HG02970 (cell line): Measurements from ENCODE around the gene RXRA.

Experiments used
- ATAC-seq: cut with Tn5 transposase; IDR thresholded peaks from one replicate; pipeline ENCODE4 v1.9.1; 2021; ENCODE audit warnings: mild to moderate bottlenecking, moderate library complexity, moderate number of reproducible peaks; ENCODE audit not compliant: unreplicated experiment, low FRiP score

RXRA gene

DNA sequence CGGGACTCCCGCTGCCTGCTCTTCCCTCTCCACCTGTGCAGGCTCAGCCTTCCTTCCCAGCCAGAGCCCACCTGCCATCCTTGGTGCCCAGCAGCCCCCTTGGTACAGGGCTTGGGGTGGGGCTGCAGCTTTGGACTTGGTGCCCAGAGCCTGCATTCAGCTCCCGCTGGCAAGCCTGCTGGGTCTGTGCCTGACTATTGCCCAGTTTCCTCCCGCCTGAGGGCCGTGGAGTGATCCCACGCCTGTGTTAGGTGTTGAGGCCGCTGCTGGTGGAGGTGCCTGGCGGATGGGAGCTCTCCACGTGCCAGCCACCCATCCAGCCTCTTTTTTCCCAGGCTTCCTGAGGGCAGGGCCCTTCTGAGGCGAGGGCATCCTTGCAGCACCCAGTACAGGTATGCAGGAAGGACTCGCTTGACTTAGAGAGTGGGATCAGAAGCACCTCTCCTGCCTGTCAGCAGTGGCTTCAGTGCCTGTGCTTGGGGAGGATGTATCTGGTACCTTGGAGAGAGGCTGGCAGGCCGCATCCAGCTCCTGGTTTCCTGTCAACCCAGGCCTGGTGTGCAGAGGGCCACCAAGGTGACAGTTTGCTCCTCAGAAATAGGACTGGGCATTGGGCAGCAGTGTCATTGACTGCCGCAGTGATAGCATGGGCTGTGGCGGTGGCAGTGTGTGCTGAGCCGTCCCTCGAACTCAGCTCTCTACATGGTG, 7.8 kb downstream of the RXRA start:
- ATAC-seq: no peak

DNA sequence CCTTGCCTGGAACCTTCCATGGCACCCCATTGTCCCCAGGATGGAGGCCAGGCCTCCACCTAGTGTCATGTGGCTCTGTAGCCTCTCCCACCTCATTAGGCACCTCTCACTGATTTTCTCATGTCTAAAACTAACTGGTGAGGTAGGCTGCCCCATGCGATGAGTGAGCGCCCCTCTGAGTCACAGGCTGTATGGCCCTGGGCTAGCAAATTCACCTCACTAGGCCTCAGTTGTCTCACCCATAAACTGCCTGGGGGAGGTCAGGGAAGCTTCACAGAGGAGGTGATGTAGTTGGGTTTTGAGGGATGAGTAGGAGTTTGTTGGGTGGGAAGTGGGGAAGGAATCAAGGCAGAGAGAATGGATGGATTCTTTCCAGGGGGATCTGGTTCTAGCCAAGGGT, 8.8 kb downstream of the RXRA start:
- no peak for ATAC-seq

DNA sequence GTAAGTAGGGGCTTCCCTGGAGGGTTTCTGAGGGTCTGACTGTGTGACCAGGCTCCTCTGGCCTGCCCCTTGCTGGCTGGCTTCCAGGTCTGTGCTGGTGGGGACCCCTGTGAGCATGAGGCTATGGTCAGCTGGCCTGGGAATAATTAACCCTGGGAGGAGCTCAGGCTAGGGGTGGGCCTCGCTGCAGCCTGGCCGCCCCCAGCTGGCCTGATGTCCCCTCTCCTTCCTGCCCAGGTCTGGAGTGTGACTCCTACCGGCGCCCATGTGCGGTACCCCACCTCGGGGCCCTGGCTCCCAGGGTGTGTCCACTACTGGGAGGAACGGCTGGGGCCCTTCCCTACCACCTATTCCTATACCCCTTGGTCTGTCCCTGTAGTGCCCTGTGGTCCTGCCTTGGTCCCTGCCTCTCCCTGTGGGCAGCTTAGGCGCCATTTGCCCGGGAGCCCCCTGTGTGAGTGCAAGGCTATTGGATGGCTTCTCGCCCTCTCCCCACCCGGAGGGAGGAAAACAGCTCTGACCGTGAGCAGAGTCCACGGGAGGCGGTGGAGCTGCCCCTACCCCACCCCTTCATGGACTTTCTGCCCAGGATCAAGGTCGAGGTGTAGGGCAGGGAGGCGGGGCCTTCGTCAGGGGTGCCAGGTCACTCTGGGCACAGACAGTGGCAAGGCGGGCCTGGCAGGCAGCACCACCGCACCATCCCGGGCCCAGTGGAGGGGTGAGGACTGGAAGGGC, 9.4 kb downstream of the RXRA start:
- ATAC-seq: no peak

DNA sequence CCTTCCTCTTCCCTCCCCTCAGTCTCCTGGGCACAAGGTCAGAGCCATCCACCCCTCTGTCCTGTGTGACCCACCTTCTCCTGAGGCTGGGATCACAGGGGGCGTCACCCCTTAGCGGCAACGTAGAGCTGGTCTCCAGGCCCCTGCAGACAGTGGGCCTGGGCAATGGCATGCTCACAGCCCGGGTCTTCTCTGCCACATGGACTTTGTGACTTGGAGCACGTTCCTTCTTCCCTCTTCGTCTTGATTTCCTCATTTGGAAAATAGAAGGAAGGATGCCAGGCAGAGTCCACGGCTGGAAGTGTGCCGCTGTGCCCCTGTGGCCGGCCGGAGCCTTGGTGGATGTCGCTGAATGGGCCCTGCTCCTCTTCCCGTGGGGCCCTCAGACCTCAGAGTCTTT, 10.0 kb downstream of the RXRA start:
- ATAC-seq: no peak

DNA sequence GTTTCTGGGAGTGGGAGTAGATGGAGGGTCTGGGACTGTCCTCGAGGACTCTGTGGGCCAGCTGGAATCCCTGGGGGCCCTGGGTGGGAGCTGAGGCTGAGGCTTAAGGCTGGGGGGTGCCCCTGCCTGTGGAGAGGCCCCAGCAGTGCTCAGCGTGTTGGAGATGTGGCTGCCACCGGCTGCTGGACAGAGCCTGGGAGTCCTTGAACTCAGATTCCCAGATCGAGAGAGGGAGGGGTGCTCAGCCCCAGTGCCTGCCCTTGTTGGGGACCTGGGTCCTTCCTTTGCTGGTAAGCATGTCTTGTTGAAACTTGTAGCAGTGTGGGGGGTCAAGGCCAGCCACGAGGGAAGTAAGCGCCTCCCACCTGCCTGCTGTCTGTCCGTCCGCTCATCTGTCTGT, 10.7 kb downstream of the RXRA start:
- ATAC-seq: no peak

DNA sequence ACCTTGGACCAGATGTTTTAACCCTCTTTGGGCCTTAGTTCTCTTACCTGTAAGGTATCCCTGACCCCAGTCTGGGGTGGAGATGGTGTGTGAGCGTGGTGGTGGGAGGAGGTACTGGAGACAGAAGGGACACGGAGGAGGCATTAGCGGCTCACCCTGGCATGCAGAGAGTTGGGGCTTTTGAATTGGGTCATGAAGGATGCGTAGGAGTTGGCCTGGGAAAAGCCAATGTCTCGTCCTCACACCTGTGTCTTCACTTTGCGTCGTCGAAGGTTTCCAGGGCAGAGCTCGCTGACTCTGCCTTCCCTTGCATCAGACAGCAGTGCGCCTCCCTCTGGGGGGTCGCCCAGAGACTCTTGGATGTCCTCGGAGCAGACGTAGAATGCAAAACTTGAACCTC, 11.2 kb downstream of the RXRA start:
- no peak for ATAC-seq

DNA sequence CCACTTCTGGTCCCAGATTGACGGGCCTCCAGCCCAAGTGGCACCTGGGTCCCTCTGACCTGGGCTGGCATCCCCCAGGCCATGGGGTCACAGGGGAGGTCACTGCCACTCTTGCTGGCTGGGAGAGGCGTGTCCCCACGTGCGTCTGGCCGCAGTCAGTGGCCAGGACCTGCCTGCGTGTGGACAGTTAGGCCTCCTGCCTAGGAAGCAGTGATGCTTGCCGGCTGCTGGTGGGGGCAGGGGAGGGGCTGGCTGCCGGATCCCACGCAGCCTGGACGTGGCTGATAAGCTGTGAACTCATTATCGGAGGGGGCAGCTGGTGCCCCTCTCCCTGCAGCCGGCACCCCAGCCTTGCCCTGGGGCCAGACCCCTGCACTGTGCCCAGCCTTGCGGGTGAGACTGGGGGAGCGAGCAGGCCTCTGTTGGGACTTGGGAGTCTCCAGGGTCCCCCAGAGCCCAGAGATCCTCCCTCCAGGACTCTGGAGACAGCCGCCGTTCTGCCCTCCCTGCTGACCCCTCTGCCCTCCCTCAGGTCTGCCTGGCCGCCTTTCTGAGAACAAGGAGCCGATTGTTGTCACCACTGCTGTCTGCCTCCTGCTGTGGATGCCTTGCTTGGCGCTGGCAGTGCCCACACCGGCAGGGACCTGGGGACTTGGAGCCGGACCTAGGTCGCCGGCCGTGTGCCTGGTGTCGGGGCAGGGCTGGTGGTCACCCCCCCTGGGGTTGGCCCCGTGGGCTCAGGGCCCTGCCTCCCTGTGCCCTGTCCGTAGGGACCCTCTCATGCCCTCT, 12.3 kb downstream of the RXRA start:
- ATAC-seq: no peak

DNA sequence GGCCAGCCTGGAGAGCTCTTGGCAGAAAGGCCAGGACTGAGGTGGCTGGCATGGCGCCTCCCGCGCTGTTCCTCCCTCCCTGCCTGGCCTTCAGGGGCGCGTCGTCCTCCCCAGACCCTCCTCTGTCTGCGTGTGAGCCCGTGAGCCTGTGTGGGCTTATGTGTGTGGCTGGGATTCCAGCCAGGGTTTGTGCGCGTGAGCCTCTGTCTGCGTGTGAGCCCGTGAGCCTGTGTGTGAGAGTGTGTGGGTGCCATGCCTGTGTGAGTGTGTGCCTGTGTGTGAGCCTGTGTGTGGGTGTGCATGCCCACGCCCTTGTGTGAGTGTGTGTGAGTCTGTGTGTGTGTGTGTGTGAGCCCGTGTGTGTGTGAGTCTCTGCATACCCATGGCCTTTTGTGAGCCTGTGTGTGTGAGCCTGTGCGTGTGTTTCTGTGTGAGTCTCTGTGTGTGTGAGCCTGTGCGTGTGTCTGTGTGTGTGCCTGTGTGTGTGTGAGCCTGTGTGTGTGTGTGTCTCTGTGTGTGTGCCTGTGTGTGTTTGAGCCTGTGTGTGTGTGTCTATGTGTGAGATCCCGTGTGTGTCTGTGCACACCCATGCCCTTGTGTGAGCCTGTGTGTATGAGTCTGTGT, 13.0 kb downstream of the RXRA start:
- no peak for ATAC-seq

DNA sequence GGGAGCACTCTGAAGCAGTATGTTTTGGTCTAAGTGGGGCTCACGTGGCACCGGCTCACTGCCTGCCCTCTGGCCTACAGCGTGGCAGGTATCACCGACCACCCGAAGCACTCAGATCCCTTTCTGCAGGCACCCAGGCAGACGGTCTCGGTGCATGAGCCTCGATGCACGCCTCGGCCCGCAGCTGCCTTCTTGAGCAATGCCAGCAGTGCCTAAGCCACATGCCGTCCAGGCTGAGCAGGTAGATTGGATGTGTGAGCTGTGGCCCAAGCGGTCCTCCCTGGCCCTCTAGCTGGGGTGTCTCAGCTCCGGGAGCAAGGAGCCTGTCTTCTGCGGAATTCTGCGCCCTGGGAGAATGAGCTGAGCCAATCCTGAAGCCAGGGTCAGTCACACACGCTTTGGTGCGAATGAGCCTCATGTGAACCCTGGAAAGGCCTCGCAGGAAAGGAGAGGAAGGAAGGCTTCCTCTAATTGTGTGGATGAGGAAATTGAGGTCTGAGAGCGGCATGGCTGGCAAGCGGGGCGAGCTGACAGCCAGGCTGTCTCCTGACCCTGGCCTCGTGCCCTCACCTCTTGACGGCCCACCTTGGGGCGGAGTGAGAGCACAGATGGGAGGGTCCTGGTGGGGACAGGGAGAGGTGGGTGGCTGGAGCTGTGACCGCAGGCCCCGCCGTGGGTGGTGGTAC, 14.4 kb downstream of the RXRA start:
- no peak for ATAC-seq

DNA sequence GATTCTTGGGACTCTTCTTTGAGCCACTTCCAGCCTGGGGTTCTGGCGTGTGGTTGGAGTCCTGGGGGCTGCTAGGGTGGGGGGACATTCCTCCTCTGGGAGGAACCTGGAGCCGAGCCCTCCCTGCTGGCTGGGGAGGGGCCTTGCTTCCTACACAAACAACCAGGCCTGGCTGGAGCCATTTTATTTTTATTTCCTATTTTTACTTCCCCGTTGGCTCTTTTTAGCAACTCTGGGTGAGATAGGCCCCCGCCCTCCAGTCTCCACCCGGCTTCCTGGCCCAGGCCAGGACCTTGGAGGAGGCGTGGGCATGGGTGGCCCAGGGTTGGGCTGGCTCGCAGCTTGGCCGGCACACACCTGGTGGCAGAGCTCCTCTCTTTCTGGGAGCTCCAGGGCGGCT, 15.1 kb downstream of the RXRA start:
- ATAC-seq: no peak

DNA sequence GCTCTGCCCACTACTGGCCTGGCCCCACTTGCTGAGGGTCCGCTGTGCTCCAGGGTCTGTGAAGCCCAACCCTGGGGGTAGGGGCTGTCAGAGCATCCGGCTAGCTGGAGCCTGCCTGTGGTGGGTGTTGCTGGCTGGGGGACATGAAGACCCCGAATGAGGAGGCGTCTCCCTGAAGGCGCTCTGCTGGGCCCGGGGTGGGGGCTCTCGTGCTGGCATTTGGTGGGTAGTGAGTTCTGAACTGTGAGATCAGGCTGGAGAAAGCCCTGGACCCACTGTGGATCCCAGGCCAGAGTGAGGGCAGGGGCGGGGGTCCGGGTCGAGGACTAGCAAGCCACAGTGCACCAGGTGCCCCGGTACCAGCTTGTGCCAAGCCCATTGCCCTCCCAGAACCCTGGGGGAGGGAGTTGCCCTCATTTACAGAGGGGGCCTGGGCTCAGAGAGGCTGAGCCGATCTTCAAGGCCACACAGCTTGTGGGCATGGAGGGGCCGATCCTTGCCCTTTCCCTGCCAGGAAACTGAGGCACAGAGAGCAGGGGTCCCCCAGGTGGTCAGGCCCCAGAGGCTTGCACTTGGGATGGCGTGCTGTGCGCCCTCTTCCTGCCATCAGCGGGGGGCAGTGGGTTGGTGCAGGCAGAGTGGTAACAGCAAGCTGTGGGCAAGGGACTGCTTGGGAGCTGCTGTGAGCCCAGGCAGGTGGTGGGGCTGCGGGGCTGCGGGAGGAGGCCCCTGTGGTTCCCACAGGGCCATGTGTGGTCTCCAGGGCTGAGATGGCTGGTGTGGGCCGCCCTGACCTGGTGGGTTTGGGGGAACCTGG, 15.9 kb downstream of the RXRA start:
- no peak for ATAC-seq

DNA sequence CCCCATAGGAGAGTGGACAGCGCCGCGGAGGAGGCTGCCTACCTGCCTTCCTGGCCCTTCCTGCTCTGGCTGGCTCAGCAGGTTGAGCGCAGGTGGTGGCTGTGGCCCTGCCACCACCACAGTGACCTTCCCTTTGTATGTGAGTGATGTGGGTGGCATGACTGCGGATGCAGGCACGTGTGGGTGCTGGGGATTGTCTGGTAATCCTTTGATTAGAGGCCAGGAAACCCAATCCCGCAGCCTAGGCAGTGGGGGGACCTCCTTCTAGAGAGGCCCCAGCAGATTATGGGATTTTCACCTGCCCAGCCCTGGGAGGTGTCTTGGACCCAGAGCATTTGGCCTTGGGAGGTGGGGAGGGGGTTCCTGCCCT, 16.5 kb downstream of the RXRA start:
- ATAC-seq: no peak

DNA sequence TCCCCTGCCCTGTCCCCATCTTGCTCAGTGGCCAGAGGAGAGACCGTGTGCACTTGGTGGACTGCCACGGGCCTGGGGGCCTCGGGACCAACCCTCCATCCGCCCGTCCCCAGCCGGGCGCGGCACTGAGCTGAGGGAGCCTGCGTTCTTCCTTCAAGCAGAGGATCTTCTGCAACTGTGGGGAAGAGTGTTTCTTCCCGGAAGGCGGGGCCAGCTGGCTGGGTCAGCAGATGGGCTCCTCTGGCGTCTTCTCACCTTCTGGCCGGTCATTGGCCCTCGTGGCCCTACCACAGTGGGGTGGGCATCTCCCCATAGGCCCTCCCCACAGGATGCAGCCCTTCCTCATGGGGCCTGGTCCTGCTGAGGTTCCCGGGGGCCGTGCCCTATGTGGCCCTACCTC, 17.4 kb downstream of the RXRA start:
- no peak for ATAC-seq

DNA sequence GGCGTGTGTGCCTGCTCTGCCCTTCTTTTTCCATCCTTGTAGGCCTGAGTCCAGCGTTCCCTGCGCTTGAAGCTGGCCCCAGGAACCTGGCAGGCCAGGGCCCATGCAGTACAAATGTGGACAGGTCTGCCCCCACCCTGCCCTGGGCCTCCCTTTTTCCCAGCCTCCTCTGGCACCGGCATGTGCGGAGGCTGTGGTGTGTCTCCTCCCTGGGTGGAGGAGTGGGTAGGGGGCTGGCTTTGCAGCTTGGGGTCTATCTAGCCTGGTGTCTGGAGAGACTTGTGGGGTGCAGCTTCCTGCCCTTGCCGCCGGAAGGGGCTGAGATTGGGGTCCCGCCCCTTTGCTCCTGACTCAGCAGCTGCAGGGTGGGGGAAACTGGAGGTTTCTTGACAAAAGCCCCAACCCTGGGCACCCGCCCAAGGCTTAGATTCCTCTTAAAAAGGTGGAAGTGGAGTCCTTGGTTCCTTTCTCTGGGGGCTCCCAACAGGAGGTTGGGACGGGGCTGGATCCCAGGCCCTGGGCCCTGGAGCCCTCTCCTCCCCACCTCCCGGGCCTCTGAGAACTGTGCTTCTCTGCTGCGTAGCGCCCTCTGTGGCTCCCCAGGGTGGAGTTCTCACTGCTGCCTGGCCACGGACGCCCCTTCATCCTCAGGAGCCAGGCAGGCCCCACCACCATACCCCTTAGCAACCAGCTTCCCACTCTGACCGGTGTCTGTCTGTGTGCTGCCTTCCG, 18.0 kb downstream of the RXRA start:
- ATAC-seq: no peak

DNA sequence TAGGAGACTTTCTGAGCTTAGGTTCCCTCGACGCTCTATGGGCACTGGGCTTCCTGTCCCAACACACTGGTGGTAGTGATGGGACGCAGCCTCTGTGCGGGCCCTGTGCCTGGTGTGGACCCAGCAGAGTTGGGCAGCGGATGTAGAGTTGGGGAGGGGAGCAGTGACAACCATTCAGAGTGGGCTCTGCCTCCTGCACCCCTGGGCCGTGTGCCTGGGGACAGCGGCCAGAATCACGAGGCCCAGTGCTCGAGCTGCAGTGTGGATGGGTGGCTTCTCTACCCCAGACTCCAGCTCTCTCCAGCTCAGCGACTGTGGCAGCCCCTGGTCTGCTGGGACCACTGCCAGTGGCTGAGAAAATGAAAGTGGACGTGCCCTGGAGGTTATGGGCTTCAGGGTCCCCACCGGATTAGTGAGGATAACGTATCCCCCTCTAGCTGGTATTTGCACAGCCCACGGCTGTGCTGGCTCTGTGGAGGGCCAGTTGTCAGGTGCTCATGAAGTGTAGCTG, 18.6 kb downstream of the RXRA start:
- ATAC-seq: no peak

DNA sequence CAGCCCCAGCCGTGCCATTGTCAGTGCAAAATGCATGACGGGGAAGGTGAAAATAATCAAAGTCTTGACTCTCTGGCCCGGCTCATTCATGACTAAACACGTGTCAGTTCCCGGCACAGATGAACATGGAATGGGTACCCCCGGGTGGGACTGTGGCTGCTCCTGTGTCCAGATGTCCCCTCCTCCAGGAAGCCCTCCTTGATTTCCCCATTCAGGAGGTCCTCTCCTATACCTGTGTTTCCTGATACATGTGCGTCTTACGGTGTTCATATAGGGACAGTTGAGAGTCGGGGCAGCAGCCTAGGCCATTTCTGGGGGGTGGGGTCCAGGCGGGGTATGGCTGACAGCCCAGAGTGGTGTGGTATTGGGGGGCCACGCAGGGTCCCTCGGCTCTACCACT, 19.5 kb downstream of the RXRA start:
- no peak for ATAC-seq

DNA sequence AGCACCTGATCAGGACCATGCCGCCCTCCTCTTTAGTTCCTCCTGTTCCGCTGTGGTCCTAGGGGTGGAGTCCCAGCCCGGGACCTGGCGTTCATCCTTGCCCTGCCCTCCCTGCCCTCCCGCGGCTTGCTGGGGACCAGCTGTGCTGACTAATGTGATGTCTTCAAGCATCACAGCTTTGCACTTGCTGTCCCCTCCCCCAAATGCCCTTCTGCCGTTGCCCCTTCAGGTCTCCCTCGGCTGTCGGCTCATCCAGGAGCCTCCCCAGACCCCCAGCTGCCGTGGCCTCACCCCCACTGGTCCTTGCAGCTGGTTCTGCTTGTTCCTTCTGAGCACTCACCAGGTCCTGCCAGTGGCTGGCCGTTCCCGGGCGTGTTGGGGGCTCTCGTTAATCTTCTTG, 19.9 kb downstream of the RXRA start:
- ATAC-seq: no peak

DNA sequence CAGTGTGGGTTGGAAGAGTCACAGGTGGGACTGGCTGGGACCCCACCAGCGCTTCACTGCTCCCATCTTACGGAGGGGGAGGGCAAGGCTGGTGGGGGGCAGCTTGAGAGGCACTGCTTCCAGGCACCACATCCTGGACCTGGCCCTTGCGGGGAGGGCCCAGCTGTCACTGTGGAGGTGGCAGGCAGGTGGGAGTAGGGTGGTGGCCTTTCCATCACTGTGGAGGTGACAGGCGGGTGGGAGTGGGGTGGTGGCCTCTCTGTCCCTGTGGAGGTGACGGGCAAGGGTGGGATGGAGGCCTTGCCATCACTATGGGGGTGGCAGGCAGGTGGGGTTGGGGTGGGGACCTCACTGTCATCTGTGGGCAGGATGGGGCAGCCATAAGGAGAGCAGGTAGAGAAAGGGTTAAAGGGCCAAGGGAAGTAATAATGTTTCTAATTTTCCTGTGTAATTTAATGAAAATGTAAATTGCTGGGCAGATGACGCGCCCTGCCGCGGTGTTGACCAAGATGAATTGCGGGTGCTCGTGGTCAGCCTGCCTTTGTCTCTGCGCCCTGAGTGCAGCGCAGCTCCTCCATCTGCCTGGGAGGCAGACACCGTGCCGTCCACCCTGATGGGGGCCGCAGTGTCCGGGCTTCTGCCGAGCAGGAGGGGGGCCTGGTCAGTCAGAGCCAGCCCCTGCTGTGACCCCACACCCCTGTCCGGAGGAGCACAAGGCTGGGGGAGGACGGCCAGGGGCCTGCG, 20.8 kb downstream of the RXRA start:
- no peak for ATAC-seq
